ENCODE results near the gene GALNTL6. TPM values are rescaled to one million over a fixed set of nuclear protein-coding genes. Genes with fewer than 3 reads are reported as not detected.

GALNTL6 gene
- total RNA-seq, 4 donors from 2014 or later = 0.26 to 4.0 (median 1.5) TPM; not detected in 1

DNA sequence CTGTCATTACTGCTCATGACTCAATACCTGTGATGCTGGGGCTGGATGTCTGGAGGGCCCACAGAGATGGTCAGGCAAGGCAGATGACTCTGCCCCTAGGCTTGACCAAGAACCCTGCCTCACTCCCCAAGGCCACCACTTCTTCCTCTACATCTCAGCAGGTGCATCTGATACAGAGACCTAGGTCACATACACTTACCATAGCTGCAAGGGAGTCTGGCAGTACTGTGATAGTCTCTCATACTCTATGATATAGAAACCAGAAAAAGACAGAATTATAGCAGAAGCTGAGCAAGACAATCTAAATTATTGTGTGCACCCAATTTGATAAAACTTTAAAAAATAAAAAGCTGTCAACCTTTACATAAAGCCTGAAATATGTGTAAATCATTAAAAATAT is 878.3 kb downstream of the GALNTL6 start:
- H3K27me3 ChIP-seq = no peaks in the 10 kb centered on the region
- TF ChIP-seq, protein P1, sequence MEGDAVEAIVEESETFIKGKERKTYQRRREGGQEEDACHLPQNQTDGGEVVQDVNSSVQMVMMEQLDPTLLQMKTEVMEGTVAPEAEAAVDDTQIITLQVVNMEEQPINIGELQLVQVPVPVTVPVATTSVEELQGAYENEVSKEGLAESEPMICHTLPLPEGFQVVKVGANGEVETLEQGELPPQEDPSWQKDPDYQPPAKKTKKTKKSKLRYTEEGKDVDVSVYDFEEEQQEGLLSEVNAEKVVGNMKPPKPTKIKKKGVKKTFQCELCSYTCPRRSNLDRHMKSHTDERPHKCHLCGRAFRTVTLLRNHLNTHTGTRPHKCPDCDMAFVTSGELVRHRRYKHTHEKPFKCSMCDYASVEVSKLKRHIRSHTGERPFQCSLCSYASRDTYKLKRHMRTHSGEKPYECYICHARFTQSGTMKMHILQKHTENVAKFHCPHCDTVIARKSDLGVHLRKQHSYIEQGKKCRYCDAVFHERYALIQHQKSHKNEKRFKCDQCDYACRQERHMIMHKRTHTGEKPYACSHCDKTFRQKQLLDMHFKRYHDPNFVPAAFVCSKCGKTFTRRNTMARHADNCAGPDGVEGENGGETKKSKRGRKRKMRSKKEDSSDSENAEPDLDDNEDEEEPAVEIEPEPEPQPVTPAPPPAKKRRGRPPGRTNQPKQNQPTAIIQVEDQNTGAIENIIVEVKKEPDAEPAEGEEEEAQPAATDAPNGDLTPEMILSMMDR (IDR thresholded peaks at IDR 0.05) = no peak
- TF ChIP-seq EP300 (IDR thresholded peaks at IDR 0.05) (no peak), POLR2AphosphoS5 (IDR thresholded peaks at IDR 0.05) (no peak), POLR2A (IDR thresholded peaks at IDR 0.05) (no peak)
- H3K9me3 ChIP-seq = peaks cover 19% of the 10 kb centered on the region
- H3K4me3 ChIP-seq = no peak overlapping the region
- H3K36me3 ChIP-seq = no peaks in the 10 kb centered on the region
- no peak for DNase-seq (ENCODE audit: low spot score in 2 of 2)
- H3K4me1 ChIP-seq = no peaks in the 10 kb centered on the region
- H3K27ac ChIP-seq = no peak overlapping the region

DNA sequence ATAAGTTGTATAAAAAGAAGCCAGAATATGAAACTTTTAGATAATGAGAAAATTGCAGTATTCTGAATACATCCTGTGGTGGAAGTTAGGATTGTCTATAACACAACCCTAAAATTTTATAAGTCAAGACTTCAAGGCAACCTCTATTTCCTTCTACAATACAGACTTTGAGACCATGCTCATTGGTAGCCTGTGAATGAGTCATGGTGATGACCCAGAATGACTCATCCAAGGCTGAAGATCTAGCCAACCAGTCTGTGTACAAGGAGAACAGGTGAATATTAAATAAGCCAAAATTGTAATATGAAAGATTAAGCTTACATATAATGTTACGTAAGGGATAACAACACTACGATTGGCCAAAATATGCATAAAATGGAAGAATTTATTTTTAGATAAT is 879.5 kb downstream of the GALNTL6 start:
- TF ChIP-seq, protein P1 (IDR thresholded peaks at IDR 0.05) = no peak
- TF ChIP-seq POLR2A (IDR thresholded peaks at IDR 0.05) (no peak), POLR2AphosphoS5 (IDR thresholded peaks at IDR 0.05) (no peak)
- H3K9me3 ChIP-seq = peaks cover 19% of the 10 kb centered on the region
- no peaks in the 10 kb centered on the region for H3K36me3 ChIP-seq
- no peaks in the 10 kb centered on the region for H3K27me3 ChIP-seq
- 44% methylated on average over 2 of the region's 2 CpGs for WGBS
- no peak for DNase-seq (ENCODE audit: low spot score in 2 of 2)
- no peaks in the 10 kb centered on the region for H3K4me1 ChIP-seq
- no peak overlapping the region for H3K4me3 ChIP-seq
- no peak overlapping the region for H3K27ac ChIP-seq

DNA sequence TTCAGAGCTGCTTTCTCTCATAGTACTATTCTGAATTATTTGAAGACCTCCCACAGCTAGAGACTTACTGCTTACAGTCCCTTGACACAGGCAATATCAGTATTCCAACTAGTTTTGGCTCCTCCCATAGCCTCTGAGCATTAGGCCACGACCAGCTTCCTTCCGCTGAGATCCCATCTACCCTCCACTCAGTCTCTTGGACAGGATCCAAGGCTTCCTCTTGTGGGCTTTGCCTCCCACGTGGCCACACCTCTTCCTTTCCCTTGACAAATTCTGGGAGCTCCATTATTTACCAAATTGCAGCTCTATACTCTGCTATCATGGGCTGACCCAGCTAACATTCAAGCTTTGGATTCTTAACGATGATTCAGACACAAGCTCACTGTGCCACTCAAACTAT is 885.1 kb downstream of the GALNTL6 start:
- Histone ChIP-seq H3K27ac (no peak overlapping the region), H3K27me3 (no peaks in the 10 kb centered on the region), H3K4me1 (no peaks in the 10 kb centered on the region), H3K36me3 (no peaks in the 10 kb centered on the region), H3K4me3 (no peak overlapping the region), H3K9me3 (peaks cover 4% of the 10 kb centered on the region)
- no peak for DNase-seq (ENCODE audit: low spot score in 2 of 2)
- TF ChIP-seq, protein P1 (IDR thresholded peaks at IDR 0.05) = no peak
- TF ChIP-seq POLR2A (IDR thresholded peaks at IDR 0.05) (no peak), EP300 (IDR thresholded peaks at IDR 0.05) (no peak), POLR2AphosphoS5 (IDR thresholded peaks at IDR 0.05) (no peak)
- WGBS = 35% methylated on average over 4 of the region's 4 CpGs

DNA sequence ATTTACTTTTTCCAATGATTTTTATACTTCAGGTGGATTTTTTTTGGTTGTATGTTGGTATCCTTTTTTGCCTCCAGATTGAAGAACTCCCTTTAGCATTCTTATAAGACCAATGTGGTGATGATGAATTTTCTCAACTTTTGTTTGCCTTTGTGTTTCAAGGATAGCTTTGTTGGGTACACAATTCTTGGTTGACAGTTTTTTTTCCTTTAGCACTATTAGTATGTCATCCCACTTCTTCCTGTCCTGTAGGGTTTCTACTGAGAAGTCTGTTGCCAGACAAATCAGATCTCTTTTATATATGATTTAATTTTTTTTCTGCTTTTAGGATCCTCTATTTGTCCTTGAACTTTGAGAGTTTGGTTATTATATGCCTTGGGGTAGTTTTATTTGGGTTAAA is 892.4 kb downstream of the GALNTL6 start:
- no peak overlapping the region for H3K27ac ChIP-seq
- no peak for DNase-seq (ENCODE audit: low spot score in 2 of 2)
- no peak overlapping the region for H3K4me3 ChIP-seq
- H3K4me1 ChIP-seq = no peaks in the 10 kb centered on the region
- no peaks in the 10 kb centered on the region for H3K36me3 ChIP-seq
- H3K27me3 ChIP-seq = no peaks in the 10 kb centered on the region
- no peaks in the 10 kb centered on the region for H3K9me3 ChIP-seq
- TF ChIP-seq EP300 (IDR thresholded peaks at IDR 0.05) (no peak), POLR2AphosphoS5 (IDR thresholded peaks at IDR 0.05) (no peak), POLR2A (IDR thresholded peaks at IDR 0.05) (no peak)

DNA sequence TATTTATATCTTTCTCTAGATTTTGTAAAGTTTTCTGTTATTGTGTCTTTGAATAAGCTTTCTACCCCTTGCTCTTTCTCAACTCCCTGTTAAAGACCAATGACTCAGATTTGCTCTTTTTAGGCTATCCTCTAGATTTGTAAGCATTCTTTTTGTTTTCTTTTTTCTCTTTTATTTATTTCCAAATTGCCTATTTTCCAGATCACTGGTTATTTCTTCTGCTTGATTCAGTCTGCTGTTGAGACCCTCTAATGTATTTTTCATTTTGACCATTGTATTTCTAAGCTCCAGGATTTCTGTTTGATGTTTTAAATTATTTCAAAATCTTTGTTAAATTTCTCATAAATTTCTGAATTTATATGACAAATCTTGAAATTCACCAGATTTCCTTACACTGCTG is 892.8 kb downstream of the GALNTL6 start:
- no peaks in the 10 kb centered on the region for H3K9me3 ChIP-seq
- TF ChIP-seq POLR2AphosphoS5 (IDR thresholded peaks at IDR 0.05) = no peak
- TF ChIP-seq, protein P1 (IDR thresholded peaks at IDR 0.05) = no peak
- no peak for TF ChIP-seq EP300 (IDR thresholded peaks at IDR 0.05)
- TF ChIP-seq POLR2A (IDR thresholded peaks at IDR 0.05) = no peak
- no peak overlapping the region for H3K4me3 ChIP-seq
- H3K36me3 ChIP-seq = no peaks in the 10 kb centered on the region
- H3K27me3 ChIP-seq = no peaks in the 10 kb centered on the region
- no peaks in the 10 kb centered on the region for H3K4me1 ChIP-seq
- no peak for DNase-seq (ENCODE audit: low spot score in 2 of 2)
- no peak overlapping the region for H3K27ac ChIP-seq

DNA sequence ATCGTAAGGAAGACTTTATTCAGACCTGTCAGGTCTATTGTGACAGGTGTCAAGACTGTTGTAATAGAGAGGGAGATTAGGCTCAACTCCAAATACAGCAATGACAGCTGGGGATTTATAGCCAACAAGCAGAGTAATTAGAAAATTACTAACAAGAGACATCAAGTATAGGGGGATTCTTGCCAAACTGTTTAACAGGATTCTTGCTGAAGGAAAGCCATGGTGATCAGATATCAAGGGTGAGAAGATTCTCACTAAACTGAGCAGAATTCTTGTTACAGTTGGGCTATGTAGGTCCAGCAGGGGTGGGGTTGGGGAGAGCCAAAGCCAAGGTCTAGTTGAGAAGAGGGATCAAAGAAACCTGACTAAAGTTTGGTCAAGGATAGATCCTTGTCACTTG is 894.4 kb downstream of the GALNTL6 start:
- Histone ChIP-seq H3K4me1 (no peaks in the 10 kb centered on the region), H3K27me3 (no peaks in the 10 kb centered on the region), H3K9me3 (no peaks in the 10 kb centered on the region), H3K36me3 (no peaks in the 10 kb centered on the region), H3K4me3 (no peak overlapping the region), H3K27ac (no peak overlapping the region)
- no peak for DNase-seq (ENCODE audit: low spot score in 2 of 2)
- 37% methylated on average over 1 of the region's 1 CpG for WGBS
- TF ChIP-seq POLR2A (IDR thresholded peaks at IDR 0.05) = no peak
- no peak for TF ChIP-seq EP300 (IDR thresholded peaks at IDR 0.05)
- no peak for TF ChIP-seq POLR2AphosphoS5 (IDR thresholded peaks at IDR 0.05)
- TF ChIP-seq, protein P1 (IDR thresholded peaks at IDR 0.05) = no peak

Data from suprapubic skin (tissue), 4 donors.